Skin of body (tissue), 2 donors: ENCODE results near the gene COQ8A. TPM values are rescaled to one million over a fixed set of nuclear protein-coding genes. Genes with fewer than 3 reads are reported as not detected.
"Not testable (repeated sequence)": the region's sequence is repeated elsewhere in the genome, so short reads cannot be mapped to it uniquely, and the experiment has no call there.

Experiments used
- DNase-seq: peaks from one replicate; lab custom pipeline; 2025; lab: John Stamatoyannopoulos, UW
- total RNA-seq: library from RNA; depleted of rRNA; stranded (reverse); fragments of >200 nt; gene quantifications from one replicate; pipeline ENCODE4 v1.2.3, GENCODE V29; 2014

The COQ8A gene
- total RNA-seq, 1 donor from 2014 or later = 31.4 TPM

DNA sequence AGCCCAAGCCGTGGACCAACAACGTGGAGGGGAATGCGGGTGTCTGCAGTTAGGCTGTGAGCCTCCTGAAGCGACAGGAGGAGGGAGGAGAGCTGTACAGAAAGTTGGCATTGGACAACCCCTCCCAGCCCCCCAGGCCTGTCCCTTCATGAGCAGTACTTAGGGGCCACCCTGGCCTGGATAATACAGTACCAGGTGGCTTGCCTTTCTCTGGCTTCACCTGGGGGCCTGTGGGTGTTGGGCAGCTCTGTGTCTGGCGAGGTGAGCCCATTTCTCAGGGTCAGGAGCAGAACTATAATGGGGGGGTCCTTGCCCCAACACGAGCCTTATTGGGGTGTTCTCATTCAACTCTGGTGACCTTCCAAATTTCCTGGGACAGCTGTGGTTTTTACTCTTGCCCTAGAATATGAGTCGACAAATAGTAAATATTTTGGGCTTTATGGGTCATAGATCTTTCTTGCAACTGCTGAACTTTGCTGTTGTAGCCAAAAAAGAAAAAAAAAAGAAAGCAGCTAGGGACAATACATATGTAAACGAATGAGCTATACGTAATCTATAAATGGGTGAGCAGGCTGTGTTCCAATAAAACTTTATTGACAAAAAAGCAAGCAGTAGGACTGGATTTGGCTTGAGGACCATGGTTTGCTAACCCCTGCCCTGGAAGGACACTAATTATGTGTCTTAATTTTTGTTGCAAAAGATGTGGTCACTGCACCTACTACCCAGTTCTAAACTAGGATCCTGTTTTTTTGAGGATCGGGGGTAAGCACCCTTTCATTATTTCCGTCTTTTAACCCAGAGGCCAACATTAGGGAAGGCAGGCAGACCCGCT is 11.4 kb downstream of the COQ8A start:
- DNase-seq = no peak

DNA sequence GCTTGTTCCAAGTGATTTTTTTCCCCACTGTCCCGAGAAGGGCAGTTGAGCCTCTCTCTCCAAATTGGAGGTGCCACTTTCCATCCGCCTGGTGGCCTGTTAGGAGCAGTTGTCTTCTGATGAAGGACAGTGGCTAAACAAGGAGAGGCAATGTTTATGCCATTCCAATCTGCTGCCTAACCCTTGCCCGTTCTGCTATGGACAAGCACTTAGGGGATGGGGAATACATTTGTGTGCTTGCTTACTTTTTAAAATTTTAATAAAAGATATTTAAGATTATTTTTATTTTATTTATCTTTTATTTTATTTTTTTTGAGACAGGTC is 12.0 kb downstream of the COQ8A start:
- no peak for DNase-seq

DNA sequence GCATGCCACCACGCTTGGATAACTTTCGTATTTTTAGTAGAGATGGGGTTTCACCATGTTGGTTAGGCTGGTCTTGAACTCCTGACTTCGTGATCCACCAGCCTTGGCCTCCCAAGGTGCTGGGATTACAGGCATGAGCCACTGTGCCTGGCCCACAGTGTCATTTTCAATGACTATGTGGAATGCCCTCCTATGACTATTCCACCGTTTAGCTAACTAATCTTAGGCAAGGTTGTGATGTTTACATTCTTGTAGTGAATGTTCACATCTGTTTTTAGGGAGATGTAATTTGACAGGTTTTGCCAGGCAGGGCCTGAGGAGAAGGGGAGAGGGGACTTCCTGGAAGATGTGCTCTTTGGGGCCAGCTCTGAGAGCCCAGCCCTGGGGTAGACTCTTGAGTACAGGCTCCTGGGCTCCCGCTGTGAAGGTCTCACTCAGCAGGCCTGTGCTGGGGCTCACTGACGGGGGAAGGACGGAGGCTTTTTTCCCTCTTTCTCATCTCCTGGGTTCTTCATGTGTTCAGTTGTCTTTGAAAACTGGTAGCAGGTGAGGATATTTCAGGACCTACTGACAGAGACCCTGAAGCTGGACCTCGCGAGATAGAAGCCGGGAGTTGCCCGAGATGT is 13.2 kb downstream of the COQ8A start:
- no peak for DNase-seq

DNA sequence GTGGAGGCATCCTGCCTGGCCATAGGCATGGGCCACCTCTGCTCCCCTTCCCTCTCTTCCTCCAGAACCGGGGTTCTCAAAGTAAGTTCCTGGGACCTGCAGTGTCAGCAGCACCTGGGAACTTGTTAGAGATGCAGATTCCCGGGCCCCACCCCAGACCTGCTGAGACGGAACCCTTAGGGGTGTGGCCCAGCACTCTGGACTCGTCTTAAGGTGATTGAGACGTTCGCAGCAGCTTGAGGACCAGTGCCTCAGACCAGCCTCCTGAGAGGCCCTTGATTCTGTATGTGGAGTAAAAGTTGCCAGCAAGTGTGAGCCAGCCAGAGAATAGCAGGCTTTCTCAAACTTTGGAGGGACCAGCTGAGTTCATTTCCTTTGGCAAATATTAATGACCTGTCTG is 14.2 kb downstream of the COQ8A start:
- no peak for DNase-seq

- DNase-seq = no peak
Measured at GRCh38 chr1:226954777-226955176, 14.7 kb downstream of the COQ8A start.

- not testable (repeated sequence) for DNase-seq
Measured at GRCh38 chr1:226955857-226956256, 15.8 kb downstream of the COQ8A start.

DNA sequence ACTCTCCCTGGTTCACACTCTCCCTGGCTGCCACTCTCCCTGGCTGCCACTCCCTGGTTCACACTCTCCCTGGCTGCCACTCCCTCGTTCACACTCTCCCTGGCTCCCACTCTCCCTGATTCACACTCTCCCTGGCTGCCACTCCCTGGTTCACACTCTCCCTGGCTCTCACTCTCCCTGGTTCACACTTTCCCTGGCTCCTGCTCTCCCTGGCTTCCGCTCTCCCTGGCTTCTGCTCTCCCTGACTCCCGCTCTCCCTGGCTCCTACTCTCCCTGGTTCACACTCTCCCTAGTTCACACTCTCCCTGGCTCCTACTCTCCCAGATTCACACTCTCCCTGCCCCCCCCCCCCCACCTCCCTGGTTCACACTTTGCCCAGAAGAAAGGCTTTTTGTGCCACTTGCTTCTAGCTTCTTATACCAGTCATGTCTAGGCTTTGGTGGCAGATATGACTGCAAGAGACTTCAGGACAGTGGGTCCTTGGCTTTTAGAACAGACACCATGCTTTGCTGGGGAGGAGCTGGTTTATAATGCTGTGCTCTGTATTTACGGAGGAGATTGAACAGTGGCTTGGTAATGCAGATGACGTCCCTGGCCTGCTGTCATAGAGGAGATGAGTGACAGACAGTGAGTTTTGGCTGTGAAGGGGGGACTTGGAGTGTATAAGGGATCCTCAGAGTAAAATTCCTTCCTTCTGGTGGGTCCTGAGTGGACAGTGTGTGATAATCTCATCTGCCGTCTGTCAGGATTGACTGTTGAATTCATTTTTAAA is 17.0 kb downstream of the COQ8A start:
- no peak for DNase-seq

- DNase-seq = no peak
Measured at GRCh38 chr1:226957714-226958113, 17.6 kb downstream of the COQ8A start.

GRCh38 chr1:226958300-226958699 is 18.2 kb downstream of the COQ8A start:
- DNase-seq = no peak

GRCh38 chr1:226960256-226960655 is 20.2 kb downstream of the COQ8A start:
- no peak for DNase-seq

DNA sequence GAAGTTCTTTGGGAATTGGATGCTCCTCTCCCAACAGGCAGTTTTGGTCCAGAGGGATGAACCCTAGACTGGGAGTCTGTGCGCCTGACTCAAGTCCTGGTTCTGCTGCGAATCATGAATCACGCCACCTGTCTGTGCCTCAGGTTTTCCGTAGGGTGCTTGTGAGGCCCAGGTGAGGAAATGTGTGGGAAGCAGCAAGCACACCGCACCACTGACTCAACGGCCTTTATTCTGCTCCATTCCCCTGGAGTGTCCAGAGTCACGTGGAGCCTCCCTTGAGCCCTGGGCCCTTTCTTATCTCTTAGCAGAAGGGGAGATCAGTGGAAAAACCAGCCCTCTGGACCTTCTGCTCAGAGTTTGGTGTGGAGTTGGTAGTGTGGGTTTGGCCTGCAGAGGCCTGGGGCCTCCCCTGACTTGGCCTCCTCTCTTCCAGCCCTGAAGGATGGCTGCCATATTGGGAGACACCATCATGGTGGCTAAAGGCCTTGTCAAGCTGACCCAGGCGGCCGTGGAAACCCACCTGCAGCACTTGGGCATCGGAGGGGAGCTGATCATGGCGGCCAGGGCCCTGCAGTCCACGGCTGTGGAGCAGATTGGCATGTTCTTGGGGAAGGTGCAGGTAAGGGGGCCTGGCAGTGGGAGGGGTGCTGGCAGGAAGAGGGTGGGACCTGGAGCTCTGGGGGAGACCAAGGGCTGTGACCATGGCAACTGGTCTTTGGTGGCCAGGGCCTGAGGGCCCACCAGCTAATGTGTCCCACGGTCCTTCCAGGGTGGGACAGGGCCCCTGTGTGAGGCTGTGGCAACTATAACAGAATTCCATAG is 21.1 kb downstream of the COQ8A start:
- DNase-seq = no peak

DNA sequence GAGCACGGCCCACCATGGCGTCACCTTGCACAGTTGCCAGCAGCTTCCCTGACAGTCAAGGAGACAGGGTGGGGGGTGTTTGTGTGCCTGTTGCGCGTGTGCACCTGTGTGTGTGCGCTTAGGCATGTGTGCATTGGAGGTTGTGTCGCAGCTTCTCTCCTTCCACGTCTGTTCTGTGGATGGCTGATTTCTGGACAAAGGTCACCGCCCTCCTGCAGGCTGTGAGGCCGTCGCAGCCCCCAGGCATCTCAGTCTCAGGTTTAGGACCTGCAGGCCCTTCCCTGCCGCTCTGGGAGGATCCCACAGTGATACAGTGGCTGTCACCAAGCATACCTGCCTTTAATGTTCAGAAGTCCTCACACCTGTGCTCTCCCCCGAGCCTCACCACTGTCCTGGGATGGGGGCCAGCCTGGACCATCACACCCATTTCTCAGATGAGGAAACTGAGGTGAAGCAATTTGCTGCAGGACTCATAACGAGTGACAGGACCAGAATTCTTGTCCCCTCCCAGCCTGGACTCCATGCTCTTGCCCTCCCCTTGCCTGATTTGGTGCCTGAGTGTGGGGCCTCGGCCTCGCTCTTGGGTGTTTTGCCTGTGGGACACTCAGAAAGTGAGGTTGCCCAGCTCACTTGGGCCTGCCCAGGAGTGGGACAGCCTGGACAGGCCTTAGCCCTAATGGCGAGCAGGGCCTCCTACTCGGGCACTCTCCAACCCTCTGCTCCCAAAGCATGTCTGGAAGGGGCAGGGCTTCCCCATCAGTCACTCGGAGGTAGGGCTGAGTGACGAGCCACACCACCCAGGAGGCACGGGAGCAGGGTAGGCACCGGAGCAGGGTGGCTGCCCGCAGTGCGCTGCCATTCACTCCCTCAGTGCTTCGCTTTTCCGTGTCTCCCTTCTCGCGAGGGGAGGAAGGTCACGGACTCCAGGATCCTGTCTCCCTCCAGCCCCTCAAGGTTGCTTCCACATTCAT is 22.6 kb downstream of the COQ8A start:
- no peak for DNase-seq

DNA sequence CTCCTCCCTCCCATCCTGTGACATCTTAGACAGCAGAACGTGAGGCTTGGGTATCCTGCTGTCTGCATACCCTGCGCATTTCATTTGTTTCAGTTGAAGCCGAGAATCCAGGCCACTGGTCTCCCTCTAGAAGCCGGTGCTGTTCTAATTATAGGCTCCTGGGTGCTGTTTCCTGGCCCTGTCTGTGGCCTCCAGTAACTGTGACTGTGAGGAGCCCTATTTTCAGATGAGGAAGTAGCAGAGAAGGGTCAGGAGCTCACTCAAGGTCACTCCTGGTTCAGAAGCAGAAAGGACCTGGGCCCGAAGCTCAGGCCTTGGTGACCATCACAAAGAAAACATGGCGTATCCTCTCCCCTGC is 24.0 kb downstream of the COQ8A start:
- no peak for DNase-seq

- no peak for DNase-seq
Measured at GRCh38 chr1:226964611-226965486, 24.8 kb downstream of the COQ8A start.

DNA sequence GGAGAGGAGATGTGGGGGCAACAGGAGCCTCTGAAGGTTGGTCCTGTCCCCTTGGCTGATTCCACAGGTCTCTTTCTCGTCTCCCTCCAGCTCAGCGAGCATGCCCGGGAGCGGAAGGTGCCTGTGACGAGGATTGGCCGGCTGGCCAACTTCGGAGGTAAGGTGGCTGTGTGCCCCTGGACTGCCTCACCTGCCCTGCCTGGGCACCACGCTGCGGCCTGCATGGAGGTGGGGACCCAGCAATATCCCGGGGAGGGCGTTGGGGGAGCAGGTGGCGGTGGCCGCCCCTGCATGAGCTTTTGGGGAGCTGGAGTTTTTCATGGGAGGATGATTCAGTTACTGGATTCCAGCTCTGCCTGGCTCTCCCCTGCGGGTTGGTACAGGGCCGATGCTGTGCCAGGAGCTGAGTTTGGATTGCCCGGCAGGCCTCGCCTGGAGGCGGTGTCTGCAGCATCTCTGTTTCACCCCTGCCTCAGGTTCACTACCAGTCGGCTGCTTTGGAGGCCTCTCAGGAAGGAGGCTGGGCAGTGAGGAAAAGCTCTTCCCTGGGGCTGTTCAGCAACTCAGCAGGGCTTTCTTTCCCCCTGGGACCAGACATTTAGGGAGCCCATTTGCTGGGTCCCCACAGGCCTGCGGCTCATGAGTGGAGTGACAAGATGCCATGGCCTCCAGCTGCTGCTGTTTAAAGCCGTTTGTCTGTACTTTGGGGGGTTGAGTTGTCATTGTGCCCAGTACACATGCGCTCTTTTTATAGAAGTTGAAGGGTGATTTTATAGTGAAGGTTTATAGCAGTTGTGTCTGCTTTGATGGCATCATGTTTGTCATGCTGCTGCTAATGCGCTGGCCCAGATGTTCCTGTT is 25.7 kb downstream of the COQ8A start:
- no peak for DNase-seq

- no peak for DNase-seq
Measured at GRCh38 chr1:226966683-226967082, 26.6 kb downstream of the COQ8A start.

DNA sequence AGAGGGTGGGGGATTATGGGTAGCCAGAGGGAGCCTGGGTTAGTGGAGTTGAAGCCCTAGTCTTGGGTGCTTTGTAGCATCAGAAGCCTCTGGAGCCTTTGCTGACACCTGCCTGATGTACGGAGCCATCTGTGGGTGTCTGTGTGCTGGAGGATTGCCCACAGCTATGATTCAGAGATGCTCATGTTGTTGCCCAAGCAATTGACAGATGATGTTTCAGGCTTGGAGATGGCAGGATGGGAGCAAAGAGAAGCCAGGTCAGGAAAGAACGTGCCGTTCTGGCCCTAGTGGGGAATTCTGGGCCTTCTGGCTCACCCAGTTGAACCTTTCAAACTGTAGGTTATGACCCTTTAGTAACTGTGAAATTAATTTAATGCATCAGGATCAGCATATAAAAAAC is 27.6 kb downstream of the COQ8A start:
- DNase-seq = no peak

GRCh38 chr1:226971765-226972164 is 31.7 kb downstream of the COQ8A start:
- no peak for DNase-seq

DNA sequence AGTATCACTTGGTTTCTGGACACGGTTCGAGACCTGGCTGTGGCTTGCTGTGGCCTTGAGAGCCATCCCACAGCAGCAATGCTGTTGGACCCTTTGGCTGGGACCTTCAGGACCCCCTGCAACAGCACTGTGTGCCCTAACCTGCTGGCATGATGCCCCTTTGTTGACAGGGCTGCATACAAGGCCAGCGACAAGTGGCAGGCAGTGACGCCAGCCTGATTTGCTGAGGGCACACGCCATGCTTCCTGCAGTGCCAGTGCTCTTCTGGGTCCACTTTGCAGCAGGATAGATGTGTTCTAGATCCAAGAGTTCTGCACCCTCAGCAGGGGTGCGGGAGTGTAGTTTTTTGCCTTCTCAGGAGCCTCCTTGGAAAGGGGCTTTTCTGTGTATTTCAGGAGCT is 32.8 kb downstream of the COQ8A start:
- DNase-seq = no peak
